Loucy (cell line): ENCODE measurements around the gene TENM3.

Source experiments
- H2AFZ ChIP-seq: fragments of 200-600 bp; sonication (generic); 2 replicates; pipeline ENCODE4 v1.6.0; 2016; ENCODE audit warnings: antibody characterized with exemption, mild to moderate bottlenecking, low read length, moderate library complexity
- H3F3A ChIP-seq: fragments of 200-600 bp; 2 replicates; pipeline ENCODE4 v1.6.0; 2016; ENCODE audit warnings: antibody characterized with exemption, low read depth, mild to moderate bottlenecking
- H3K27me3 ChIP-seq: fragments of 200-600 bp; sonication (generic); 2 replicates; pipeline ENCODE4 v1.6.1; 2014; ENCODE audit warnings: low read length, mild to moderate bottlenecking; ENCODE audit not compliant: insufficient read depth, poor library complexity, severe bottlenecking
- H3K36me3 ChIP-seq: fragments of 200-600 bp; sonication (generic); 2 replicates; pipeline ENCODE4 v1.6.1; 2016; ENCODE audit warnings: low read length; ENCODE audit not compliant: insufficient read depth
- H3K4me1 ChIP-seq: fragments of 200-600 bp; sonication (generic); 2 replicates; pipeline ENCODE4 v1.5.1; 2014; ENCODE audit warnings: low read length, mild to moderate bottlenecking; ENCODE audit not compliant: insufficient read depth, poor library complexity, severe bottlenecking
- H3K4me2 ChIP-seq: fragments of 200-600 bp; sonication (generic); 2 replicates; pipeline ENCODE4 v1.6.0; 2014; ENCODE audit warnings: antibody characterized with exemption, low read length, low read depth, mild to moderate bottlenecking; ENCODE audit not compliant: poor library complexity, severe bottlenecking
- H3K4me3 ChIP-seq: fragments of 200-600 bp; sonication (generic); 2 replicates; pipeline ENCODE4 v1.5.1; 2014; ENCODE audit warnings: low read length, mild to moderate bottlenecking, mixed read lengths; ENCODE audit not compliant: poor library complexity, severe bottlenecking
- H3K79me2 ChIP-seq: fragments of 200-600 bp; sonication (generic); 2 replicates; pipeline ENCODE4 v1.6.1; 2014; ENCODE audit warnings: low read length; ENCODE audit not compliant: insufficient read depth
- H3K9ac ChIP-seq: fragments of 200-600 bp; sonication (generic); 2 replicates; pipeline ENCODE4 v1.6.0; 2014; ENCODE audit warnings: mild to moderate bottlenecking, low read depth, low read length, moderate library complexity; ENCODE audit not compliant: poor library complexity, severe bottlenecking
- H3K9me2 ChIP-seq: fragments of 200-600 bp; sonication (generic); replicated peaks from 2 replicates; pipeline ENCODE4 v1.6.1; 2016; ENCODE audit warnings: low read depth, low read length, mixed read lengths
- H3K9me3 ChIP-seq: fragments of 200-600 bp; sonication (generic); 2 replicates; pipeline ENCODE4 v1.6.1; 2014; ENCODE audit warnings: mild to moderate bottlenecking, antibody characterized with exemption, low read length, low read depth; ENCODE audit not compliant: insufficient read depth
- H4K20me1 ChIP-seq: fragments of 200-600 bp; sonication (generic); 2 replicates; pipeline ENCODE4 v1.6.0; 2014; ENCODE audit warnings: antibody characterized with exemption, low read length, mild to moderate bottlenecking; ENCODE audit not compliant: insufficient read depth, poor library complexity, severe bottlenecking
- EZH2phosphoT487 ChIP-seq: fragments of 200-600 bp; IDR thresholded peaks from 2 replicates; pipeline ENCODE4 v1.6.1; 2018; ENCODE audit warnings: antibody characterized with exemption, mild to moderate bottlenecking, moderate library complexity, borderline replicate concordance
- TF ChIP-seq, protein P1 (sequence below): fragments of 200-600 bp; sonication (generic); conservative IDR thresholded peaks from 2 replicates; pipeline ENCODE4 v1.5.1; 2014; ENCODE audit warnings: mild to moderate bottlenecking, antibody characterized with exemption, low read length

TENM3 gene

GRCh38 chr4:182749667-182750167 is 506.5 kb downstream of the TENM3 start:
- no peaks in the 10 kb centered on the region for H3K27me3 ChIP-seq

GRCh38 chr4:182752158-182752910 is 509.1 kb downstream of the TENM3 start:
- Histone ChIP-seq H3K9me3 (no peaks in the 10 kb centered on the region), H3K79me2 (no peaks in the 10 kb centered on the region), H2AFZ (no peak overlapping the region), H3K4me3 (no peak overlapping the region), H3F3A (no peaks in the 10 kb centered on the region), H3K4me1 (no peaks in the 10 kb centered on the region), H3K27me3 (no peaks in the 10 kb centered on the region), H4K20me1 (no peaks in the 10 kb centered on the region), H3K9ac (no peak overlapping the region), H3K36me3 (no peaks in the 10 kb centered on the region), H3K9me2 (no peaks in the 10 kb centered on the region), H3K4me2 (no peak overlapping the region)
- TF ChIP-seq, protein P1, sequence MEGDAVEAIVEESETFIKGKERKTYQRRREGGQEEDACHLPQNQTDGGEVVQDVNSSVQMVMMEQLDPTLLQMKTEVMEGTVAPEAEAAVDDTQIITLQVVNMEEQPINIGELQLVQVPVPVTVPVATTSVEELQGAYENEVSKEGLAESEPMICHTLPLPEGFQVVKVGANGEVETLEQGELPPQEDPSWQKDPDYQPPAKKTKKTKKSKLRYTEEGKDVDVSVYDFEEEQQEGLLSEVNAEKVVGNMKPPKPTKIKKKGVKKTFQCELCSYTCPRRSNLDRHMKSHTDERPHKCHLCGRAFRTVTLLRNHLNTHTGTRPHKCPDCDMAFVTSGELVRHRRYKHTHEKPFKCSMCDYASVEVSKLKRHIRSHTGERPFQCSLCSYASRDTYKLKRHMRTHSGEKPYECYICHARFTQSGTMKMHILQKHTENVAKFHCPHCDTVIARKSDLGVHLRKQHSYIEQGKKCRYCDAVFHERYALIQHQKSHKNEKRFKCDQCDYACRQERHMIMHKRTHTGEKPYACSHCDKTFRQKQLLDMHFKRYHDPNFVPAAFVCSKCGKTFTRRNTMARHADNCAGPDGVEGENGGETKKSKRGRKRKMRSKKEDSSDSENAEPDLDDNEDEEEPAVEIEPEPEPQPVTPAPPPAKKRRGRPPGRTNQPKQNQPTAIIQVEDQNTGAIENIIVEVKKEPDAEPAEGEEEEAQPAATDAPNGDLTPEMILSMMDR, result no peak
- no peak for TF ChIP-seq EZH2phosphoT487

More at GRCh38 chr4:182749667-182750167, 506.5 kb downstream of the TENM3 start:
- no peaks in the 10 kb centered on the region for H3F3A ChIP-seq
- no peaks in the 10 kb centered on the region for H3K36me3 ChIP-seq
- no peaks in the 10 kb centered on the region for H3K9me2 ChIP-seq
- no peak overlapping the region for H3K4me2 ChIP-seq
- H3K79me2 ChIP-seq, result no peaks in the 10 kb centered on the region
- TF ChIP-seq EZH2phosphoT487, result no peak
- TF ChIP-seq, protein P1, result no peak
- H3K9me3 ChIP-seq, result no peaks in the 10 kb centered on the region
- H4K20me1 ChIP-seq, result no peaks in the 10 kb centered on the region
- H3K4me1 ChIP-seq, result no peaks in the 10 kb centered on the region
- H3K4me3 ChIP-seq, result no peak overlapping the region
- H3K9ac ChIP-seq, result no peak overlapping the region
- H2AFZ ChIP-seq, result no peak overlapping the region

GRCh38 chr4:182754895-182755294 is 511.7 kb downstream of the TENM3 start:
- TF ChIP-seq, protein P1, result no peak
- no peak for TF ChIP-seq EZH2phosphoT487
- Histone ChIP-seq H3K4me2 (no peak overlapping the region), H3K9me3 (no peaks in the 10 kb centered on the region), H3K9me2 (no peaks in the 10 kb centered on the region), H2AFZ (no peak overlapping the region), H3K4me3 (no peak overlapping the region), H3F3A (no peaks in the 10 kb centered on the region), H3K4me1 (no peaks in the 10 kb centered on the region), H3K79me2 (no peaks in the 10 kb centered on the region), H3K9ac (no peak overlapping the region), H4K20me1 (no peaks in the 10 kb centered on the region), H3K36me3 (no peaks in the 10 kb centered on the region), H3K27me3 (no peaks in the 10 kb centered on the region)
